Measurements from ENCODE around the gene ACTN1. TPM values are rescaled to one million over a fixed set of nuclear protein-coding genes. Genes with fewer than 3 reads are reported as not detected.

ACTN1 gene
- total RNA-seq, 4 donors from 2014 or later, result 48.1 to 90.4 (median 64.8) TPM

DNA sequence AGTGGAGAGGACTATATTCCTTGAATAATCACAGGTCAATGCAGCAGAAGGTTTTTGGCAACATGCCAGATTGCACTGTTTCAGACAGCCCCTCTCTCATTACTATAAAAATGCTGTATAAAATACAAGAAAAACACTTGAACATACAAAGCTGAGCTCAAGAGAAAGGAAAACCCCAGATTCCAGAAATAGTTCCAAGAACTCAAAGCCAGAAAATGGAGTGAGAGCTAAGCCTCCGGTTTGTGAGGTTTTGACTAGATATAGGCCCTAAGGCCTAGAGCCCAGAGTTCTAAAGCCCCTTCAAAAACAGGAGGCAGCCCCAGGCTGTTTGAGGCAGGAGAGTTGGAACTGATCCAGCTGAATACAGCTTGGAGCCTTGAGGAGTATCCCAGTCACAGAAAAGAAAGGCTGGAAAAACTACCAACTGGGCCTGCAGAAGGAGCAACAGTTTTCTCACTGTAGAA, 29.4 kb upstream of the ACTN1 start:
- Histone ChIP-seq H3K27ac (peak overlapping the region in 2 of 3 donors; percentile 25 to 76), H3K9me3 (no peaks in the 10 kb centered on the region), H3K4me1 (peaks cover 6 to 23% of the 10 kb centered on the region in 2 donors), H3K27me3 (no peaks in the 10 kb centered on the region), H3K4me3 (replicated peaks in 1 of 3) (no peak overlapping the region), H3K36me3 (no peaks in the 10 kb centered on the region)
- intact Hi-C loops (cut with DNase I), result no loop called here
- peak in 1 of 2 donors; percentile 18 for DNase-seq
- TF ChIP-seq POLR2A (IDR thresholded peaks at IDR 0.05) (no peak), CTCF (IDR thresholded peaks at IDR 0.05) (no peak)
- 18 to 38% methylated on average over 1 of the region's 1 CpG for WGBS, 2 donors

GRCh38 chr14:69006346-69006745, 27.2 kb upstream of the ACTN1 start:
- Histone ChIP-seq H3K36me3 (no peaks in the 10 kb centered on the region), H3K9me3 (no peaks in the 10 kb centered on the region), H3K27ac (peak overlapping the region in 1 of 3 donors; percentile 41), H3K27me3 (no peaks in the 10 kb centered on the region), H3K4me1 (peaks cover 6 to 23% of the 10 kb centered on the region in 2 donors), H3K4me3 (replicated peaks in 1 of 3) (no peak overlapping the region)
- intact Hi-C loops (cut with DNase I), result no loop called here
- DNase-seq, result no peak
- TF ChIP-seq CTCF (IDR thresholded peaks at IDR 0.05), result no peak
- TF ChIP-seq POLR2A (IDR thresholded peaks at IDR 0.05), result no peak
- 74 to 77% methylated on average over 5 of the region's 5 CpGs for WGBS, 2 donors

DNA sequence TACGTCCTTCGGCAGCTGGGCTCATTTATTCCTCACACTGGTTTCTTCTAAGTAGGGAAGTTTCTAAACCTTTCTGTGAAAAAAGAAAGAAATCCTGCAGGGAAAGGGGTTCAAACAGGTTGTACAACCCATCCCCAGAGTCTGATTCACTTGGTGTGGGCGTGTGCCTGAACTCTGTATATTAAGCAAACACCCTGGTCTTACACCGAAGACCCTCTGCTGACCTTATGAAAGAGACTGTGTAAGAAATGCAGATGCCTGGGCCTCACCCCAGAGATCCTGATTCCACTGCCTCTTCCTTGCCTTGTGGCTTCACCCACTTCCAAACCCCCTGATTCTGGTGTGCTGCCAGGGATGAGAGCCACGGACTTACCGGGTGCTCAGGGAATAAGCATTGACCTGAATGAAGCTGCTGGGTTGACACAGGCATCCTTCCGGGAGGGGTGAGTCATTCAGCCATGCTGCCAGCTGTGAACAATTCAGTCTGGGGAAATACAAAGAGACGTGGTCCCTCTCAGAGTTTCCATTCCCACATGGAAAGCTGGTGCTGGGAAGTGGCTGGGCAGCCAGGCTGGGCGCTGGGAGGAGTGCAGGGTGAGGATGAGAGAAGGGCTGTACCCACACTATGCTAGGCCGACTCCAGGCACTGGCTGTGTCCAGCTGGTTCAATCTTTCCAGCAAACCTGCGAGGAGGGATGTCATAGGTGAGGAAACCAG, 26.5 kb upstream of the ACTN1 start:
- no peaks in the 10 kb centered on the region for H3K27me3 ChIP-seq
- H3K27ac ChIP-seq, result peak overlapping the region in 2 of 3 donors; percentile 14 to 41
- H3K4me1 ChIP-seq, result peaks cover 6 to 23% of the 10 kb centered on the region in 2 donors
- H3K4me3 ChIP-seq (replicated peaks in 1 of 3), result no peak overlapping the region
- DNase-seq, result peak; percentile 46 to 62
- no peaks in the 10 kb centered on the region for H3K9me3 ChIP-seq
- intact Hi-C loops (cut with DNase I), result no loop called here
- no peaks in the 10 kb centered on the region for H3K36me3 ChIP-seq
- TF ChIP-seq CTCF (IDR thresholded peaks at IDR 0.05) (no peak), POLR2A (IDR thresholded peaks at IDR 0.05) (no peak)
- 48 to 51% methylated on average over 11 of the region's 11 CpGs for WGBS, 2 donors

GRCh38 chr14:69004731-69005431, 25.8 kb upstream of the ACTN1 start:
- no peaks in the 10 kb centered on the region for H3K9me3 ChIP-seq
- no peaks in the 10 kb centered on the region for H3K27me3 ChIP-seq
- H3K4me1 ChIP-seq, result peaks cover 6 to 23% of the 10 kb centered on the region in 2 donors
- WGBS, 2 donors, result 50 to 52% methylated on average over 7 of the region's 7 CpGs
- no peaks in the 10 kb centered on the region for H3K36me3 ChIP-seq
- DNase-seq, result no peak
- no peak overlapping the region for H3K27ac ChIP-seq
- H3K4me3 ChIP-seq (replicated peaks in 1 of 3), result no peak overlapping the region
- TF ChIP-seq CTCF (IDR thresholded peaks at IDR 0.05) (no peak), POLR2A (IDR thresholded peaks at IDR 0.05) (no peak)
- intact Hi-C loops (cut with DNase I), result no loop called here

- H3K27me3 ChIP-seq, result no peaks in the 10 kb centered on the region
- TF ChIP-seq CTCF (IDR thresholded peaks at IDR 0.05), result no peak
- TF ChIP-seq POLR2A (IDR thresholded peaks at IDR 0.05), result no peak
- no peak overlapping the region for H3K4me3 ChIP-seq (replicated peaks in 1 of 3)
- WGBS, 2 donors, result 87 to 94% methylated on average over 10 of the region's 10 CpGs
- no peaks in the 10 kb centered on the region for H3K36me3 ChIP-seq
- H3K4me1 ChIP-seq, result peaks cover 5 to 23% of the 10 kb centered on the region in 2 donors
- no peaks in the 10 kb centered on the region for H3K9me3 ChIP-seq
- intact Hi-C loops (cut with DNase I), result no loop called here
- no peak overlapping the region for H3K27ac ChIP-seq
- no peak for DNase-seq
Observed at GRCh38 chr14:69003626-69004025, 24.5 kb upstream of the ACTN1 start.
